Subcutaneous adipose tissue (tissue), 4 donors: ENCODE results near the gene KIRREL3. TPM values are rescaled to one million over a fixed set of nuclear protein-coding genes. Genes with fewer than 3 reads are reported as not detected.

Source experiments
- CTCF ChIP-seq: fragments of 450-650 bp; IDR thresholded peaks from one replicate; pipeline ENCODE4 v1.5.1; 2016; ENCODE audit warnings: low read depth, mild to moderate bottlenecking, control low read depth, antibody characterized with exemption, moderate library complexity
- total RNA-seq, 4 donors: library from RNA; depleted of rRNA; stranded (reverse); fragments of >200 nt; gene quantifications; one replicate each; pipeline ENCODE4 v1.1.0, GENCODE V29; 2016

KIRREL3 gene
- not detected for total RNA-seq

GRCh38 chr11:127000291-127000968, at the start of gene KIRREL3:
Gene KIRREL3 (minus strand): TSS chr11:127000770.
- TF ChIP-seq CTCF, result no peak

- no peak for TF ChIP-seq CTCF
Observed at GRCh38 chr11:127050186-127050585, 49.6 kb upstream of the KIRREL3 start.

GRCh38 chr11:127049486-127049885, 48.9 kb upstream of the KIRREL3 start:
- TF ChIP-seq CTCF, result no peak

GRCh38 chr11:127044535-127044934, 44.0 kb upstream of the KIRREL3 start:
- no peak for TF ChIP-seq CTCF

GRCh38 chr11:127042445-127042844, 41.9 kb upstream of the KIRREL3 start:
- no peak for TF ChIP-seq CTCF

- TF ChIP-seq CTCF, result no peak
Observed at GRCh38 chr11:127039591-127039990, 39.0 kb upstream of the KIRREL3 start.

GRCh38 chr11:127037596-127037995, 37.0 kb upstream of the KIRREL3 start:
- TF ChIP-seq CTCF, result no peak
